ENCODE results near the gene FAF2. TPM values are rescaled to one million over a fixed set of nuclear protein-coding genes. Genes with fewer than 3 reads are reported as not detected.

The FAF2 gene
- total and polyA plus RNA-seq, 5 donors = 9.7 to 25.2 (median 18.3) TPM

GRCh38 chr5:176526462-176526861 is 78.3 kb downstream of the FAF2 start:
- Histone ChIP-seq H3K4me1 (ENCODE audit: control insufficient read depth, insufficient read depth, low read length) (no peaks in the 10 kb centered on the region), H3K9me3 (ENCODE audit: control insufficient read depth, low read length) (no peaks in the 10 kb centered on the region), H3K4me3 (ENCODE audit: low read length) (no peak overlapping the region), H3K27ac (ENCODE audit: low read length) (no peak overlapping the region), H3K27me3 (ENCODE audit: control insufficient read depth, insufficient read depth) (no peaks in the 10 kb centered on the region)
- intact Hi-C loops (cut with DNase I) = no loop called here
- WGBS = 95% methylated on average over 9 of the region's 9 CpGs
- DNase-seq (peak in 1 of 3 donors; percentile 18), ATAC-seq (no peak)

GRCh38 chr5:176527246-176528222 is 79.3 kb downstream of the FAF2 start:
- Histone ChIP-seq H3K9me3 (ENCODE audit: control insufficient read depth, low read length) (no peaks in the 10 kb centered on the region), H3K4me3 (ENCODE audit: low read length) (no peak overlapping the region), H3K27me3 (ENCODE audit: control insufficient read depth, insufficient read depth) (no peaks in the 10 kb centered on the region), H3K4me1 (ENCODE audit: control insufficient read depth, insufficient read depth, low read length) (no peaks in the 10 kb centered on the region), H3K27ac (ENCODE audit: low read length) (no peak overlapping the region)
- WGBS = 78% methylated on average over 34 of the region's 34 CpGs
- intact Hi-C loops (cut with DNase I) = no loop called here
- DNase-seq = no peak
- no peak for ATAC-seq

DNA sequence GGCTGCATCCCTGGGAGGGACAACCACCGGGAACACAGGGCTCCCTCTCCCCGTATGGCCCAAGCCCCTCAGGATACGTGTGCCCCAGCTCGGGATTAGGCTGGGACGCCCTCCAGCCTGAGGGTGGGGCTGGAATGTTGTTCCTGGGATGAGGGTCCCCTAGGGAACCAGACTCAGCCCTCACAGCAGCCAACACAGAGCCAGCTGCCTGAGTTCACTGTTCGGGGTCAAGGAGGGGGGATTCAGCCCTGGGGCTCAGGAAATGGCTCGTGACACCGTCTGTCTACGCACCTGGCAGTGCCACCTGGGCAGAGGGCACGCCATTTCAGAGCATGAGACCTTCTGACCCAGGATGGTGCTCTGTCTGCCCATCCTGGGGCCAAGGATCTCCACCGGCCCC is 80.1 kb downstream of the FAF2 start:
- H3K27ac ChIP-seq (ENCODE audit: low read length) = no peak overlapping the region
- peak; percentile 7 to 35 for ATAC-seq

DNA sequence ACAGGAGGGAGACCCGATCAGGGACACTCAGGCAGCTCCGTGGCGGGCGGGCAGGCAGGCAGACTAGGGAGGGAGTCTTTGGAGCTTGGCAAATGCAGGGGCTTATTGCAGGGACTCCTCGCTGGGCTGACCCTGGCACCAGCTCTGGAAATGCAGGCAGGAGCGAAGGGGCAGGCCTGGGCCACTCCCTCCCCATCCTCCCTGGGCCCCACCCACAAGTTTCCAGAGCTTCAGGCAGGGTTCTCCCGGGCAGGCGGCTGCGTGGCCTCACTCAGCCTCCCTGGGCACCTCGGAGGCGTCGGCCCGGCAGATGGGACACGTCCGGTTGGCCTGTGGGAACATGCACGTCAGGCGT is 80.6 kb downstream of the FAF2 start:
- Histone ChIP-seq H3K4me1 (ENCODE audit: control insufficient read depth, insufficient read depth, low read length) (peaks cover 6% of the 10 kb centered on the region), H3K27ac (ENCODE audit: low read length) (no peak overlapping the region), H3K4me3 (ENCODE audit: low read length) (no peak overlapping the region), H3K9me3 (ENCODE audit: control insufficient read depth, low read length) (no peaks in the 10 kb centered on the region), H3K27me3 (ENCODE audit: control insufficient read depth, insufficient read depth) (no peaks in the 10 kb centered on the region)
- WGBS = 74% methylated on average over 17 of the region's 17 CpGs
- DNase-seq = peak in 2 of 3 donors; percentile 43 to 72
- no peak for ATAC-seq
- intact Hi-C loops (cut with DNase I) = no loop called here

More for the DNA sequence above, 80.1 kb downstream of the FAF2 start:
- Histone ChIP-seq H3K9me3 (ENCODE audit: control insufficient read depth, low read length) (no peaks in the 10 kb centered on the region), H3K4me1 (ENCODE audit: control insufficient read depth, insufficient read depth, low read length) (peaks cover 1% of the 10 kb centered on the region), H3K27me3 (ENCODE audit: control insufficient read depth, insufficient read depth) (no peaks in the 10 kb centered on the region), H3K4me3 (ENCODE audit: low read length) (no peak overlapping the region)
- intact Hi-C loops (cut with DNase I) = no loop called here
- DNase-seq = peak in 2 of 3 donors; percentile 67 to 81
- WGBS = 63% methylated on average over 11 of the region's 11 CpGs

DNA sequence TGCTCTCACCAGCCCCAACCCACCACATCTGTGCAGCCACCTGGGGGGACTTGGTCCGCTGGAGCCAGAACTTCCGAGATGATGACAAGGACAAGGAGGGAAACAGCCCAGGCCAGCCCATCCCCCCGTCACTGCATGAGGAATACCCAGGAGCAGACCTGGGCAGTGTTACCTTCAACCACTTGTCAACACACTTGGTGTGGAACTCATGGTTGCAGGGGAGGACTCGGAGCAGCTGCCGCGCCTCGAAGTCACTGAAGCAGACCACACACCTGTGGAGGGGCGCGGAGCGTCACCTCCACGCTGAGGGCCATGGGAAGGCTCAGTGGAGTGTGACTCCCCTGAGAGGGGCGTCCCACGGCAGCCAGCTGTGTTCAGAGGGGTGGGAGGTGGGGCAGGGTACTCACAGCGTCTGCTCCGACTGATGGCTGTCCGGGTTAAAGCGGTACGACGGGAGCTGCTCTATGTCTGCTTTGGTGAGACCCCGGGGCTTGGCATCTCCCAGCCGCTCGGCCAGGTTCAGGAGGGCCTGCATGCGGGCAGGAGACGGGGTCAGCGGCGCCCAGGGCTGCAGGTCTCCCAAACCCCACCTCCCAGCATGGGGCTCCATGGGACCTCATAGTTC is 81.0 kb downstream of the FAF2 start:
- H3K4me1 ChIP-seq (ENCODE audit: control insufficient read depth, insufficient read depth, low read length) = peaks cover 10% of the 10 kb centered on the region
- WGBS = 93% methylated on average over 26 of the region's 26 CpGs
- intact Hi-C loops (cut with DNase I) = no loop called here
- H3K27me3 ChIP-seq (ENCODE audit: control insufficient read depth, insufficient read depth) = no peaks in the 10 kb centered on the region
- no peak overlapping the region for H3K27ac ChIP-seq (ENCODE audit: low read length)
- ATAC-seq (no peak), DNase-seq (peak in 1 of 3 donors; percentile 54)
- H3K9me3 ChIP-seq (ENCODE audit: control insufficient read depth, low read length) = no peaks in the 10 kb centered on the region
- H3K4me3 ChIP-seq (ENCODE audit: low read length) = no peak overlapping the region

DNA sequence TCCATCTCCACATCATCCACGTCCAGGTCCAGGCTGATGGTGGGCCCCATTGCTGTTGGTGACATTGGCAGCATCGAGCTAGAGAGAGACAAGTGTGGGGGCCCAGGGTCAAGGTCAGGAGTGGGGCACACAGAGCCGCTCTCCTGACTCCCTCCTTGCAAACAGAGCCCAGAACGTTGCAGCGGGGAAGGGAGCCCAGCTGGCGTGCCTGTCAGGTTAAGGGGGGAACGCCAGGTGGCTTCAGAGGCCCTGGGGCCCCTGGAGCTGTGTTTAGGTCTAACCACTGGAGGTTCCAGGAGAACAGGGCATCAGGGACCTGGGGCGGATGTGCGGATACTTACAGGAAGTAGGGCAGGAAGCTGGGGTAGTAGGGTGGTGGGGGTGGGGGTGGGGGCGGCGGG is 81.6 kb downstream of the FAF2 start:
- peaks cover 15% of the 10 kb centered on the region for H3K4me1 ChIP-seq (ENCODE audit: control insufficient read depth, insufficient read depth, low read length)
- WGBS = 69% methylated on average over 11 of the region's 11 CpGs
- no peak overlapping the region for H3K4me3 ChIP-seq (ENCODE audit: low read length)
- no peaks in the 10 kb centered on the region for H3K9me3 ChIP-seq (ENCODE audit: control insufficient read depth, low read length)
- no peak overlapping the region for H3K27ac ChIP-seq (ENCODE audit: low read length)
- intact Hi-C loops (cut with DNase I) = loop anchor here in 2 of 4 donors (10.0 kb wide), 2 partner anchors 85 to 115 kb away; partner anchors contain the start of genes FAF2 (in 2 of the 2) and CLTB (in 1 of the 2)
- no peak for DNase-seq
- no peak for ATAC-seq
- no peaks in the 10 kb centered on the region for H3K27me3 ChIP-seq (ENCODE audit: control insufficient read depth, insufficient read depth)

GRCh38 chr5:176530393-176530982 is 82.3 kb downstream of the FAF2 start:
- no peak for ATAC-seq
- H3K27me3 ChIP-seq (ENCODE audit: control insufficient read depth, insufficient read depth) = no peaks in the 10 kb centered on the region
- H3K27ac ChIP-seq (ENCODE audit: low read length) = no peak overlapping the region
- H3K4me1 ChIP-seq (ENCODE audit: control insufficient read depth, insufficient read depth, low read length) = peaks cover 20% of the 10 kb centered on the region
- H3K4me3 ChIP-seq (ENCODE audit: low read length) = no peak overlapping the region
- intact Hi-C loops (cut with DNase I) = loop anchor here in 2 of 4 donors (10.0 kb wide), 2 partner anchors 86 to 116 kb away; partner anchors contain the start of genes FAF2 (in 2 of the 2) and CLTB (in 1 of the 2)
- H3K9me3 ChIP-seq (ENCODE audit: control insufficient read depth, low read length) = no peaks in the 10 kb centered on the region
- WGBS = 70% methylated on average over 28 of the region's 28 CpGs
- DNase-seq = peak in 1 of 3 donors; percentile 61

- WGBS = 44% methylated on average over 24 of the region's 24 CpGs
- intact Hi-C loops (cut with DNase I) = loop anchor here in 2 of 4 donors (10.0 kb wide), 2 partner anchors 86 to 116 kb away; partner anchors contain the start of genes FAF2 (in 2 of the 2) and CLTB (in 1 of the 2)
- peak overlapping the region; percentile 1 for H3K27ac ChIP-seq (ENCODE audit: low read length)
- H3K27me3 ChIP-seq (ENCODE audit: control insufficient read depth, insufficient read depth) = no peaks in the 10 kb centered on the region
- H3K9me3 ChIP-seq (ENCODE audit: control insufficient read depth, low read length) = no peaks in the 10 kb centered on the region
- DNase-seq (peak in 2 of 3 donors; percentile 65 to 69), ATAC-seq (no peak)
- H3K4me1 ChIP-seq (ENCODE audit: control insufficient read depth, insufficient read depth, low read length) = peaks cover 20% of the 10 kb centered on the region
- no peak overlapping the region for H3K4me3 ChIP-seq (ENCODE audit: low read length)
These were observed 83.1 kb downstream of the FAF2 start for GRCh38 chr5:176530983-176531901.

- Histone ChIP-seq H3K9me3 (ENCODE audit: control insufficient read depth, low read length) (no peaks in the 10 kb centered on the region), H3K4me3 (ENCODE audit: low read length) (no peak overlapping the region), H3K27me3 (ENCODE audit: control insufficient read depth, insufficient read depth) (no peaks in the 10 kb centered on the region), H3K4me1 (ENCODE audit: control insufficient read depth, insufficient read depth, low read length) (peaks cover 20% of the 10 kb centered on the region), H3K27ac (ENCODE audit: low read length) (no peak overlapping the region)
- intact Hi-C loops (cut with DNase I) = loop anchor here in 2 of 4 donors (10.0 kb wide), 2 partner anchors 87 to 117 kb away; partner anchors contain the start of genes FAF2 (in 2 of the 2) and CLTB (in 1 of the 2)
- ATAC-seq = no peak
- DNase-seq = peak in 1 of 3 donors; percentile 58
- 83% methylated on average over 28 of the region's 28 CpGs for WGBS
These were observed 83.8 kb downstream of the FAF2 start for GRCh38 chr5:176531902-176532493.
